Spinal cord (tissue), 10 donors: ENCODE measurements around the gene PDIA2. TPM values are rescaled to one million over a fixed set of nuclear protein-coding genes. Genes with fewer than 3 reads are reported as not detected.
A peak's percentile ranks its signal among the peaks of the same experiment; 100 is the strongest.

Source experiments
- DNase-seq, 6 donors: peaks; one replicate each; pipeline versions ENCODE4 v3.0.0 to v3.0.0-alpha.2; 2013 to 2015; ENCODE audit warnings: low spot score in 6 of 6, low read depth in 4 of 6
- H3K27ac ChIP-seq: one replicate; pipeline ENCODE4 v1.5.1; 2013; ENCODE audit warnings: low read depth, low read length, control low read depth
- H3K27me3 ChIP-seq: one replicate; pipeline ENCODE4 v1.6.1; 2013; ENCODE audit warnings: low read length; ENCODE audit not compliant: control insufficient read depth, insufficient read depth
- H3K36me3 ChIP-seq: one replicate; pipeline ENCODE4 v1.6.1; 2013; ENCODE audit warnings: low read length; ENCODE audit not compliant: control insufficient read depth, insufficient read depth
- H3K4me1 ChIP-seq: one replicate; pipeline ENCODE4 v1.6.1; 2013; ENCODE audit warnings: low read length; ENCODE audit not compliant: control insufficient read depth, insufficient read depth
- H3K4me3 ChIP-seq: one replicate; pipeline ENCODE4 v1.5.1; 2013; ENCODE audit warnings: low read depth, low read length, control low read depth
- H3K9me3 ChIP-seq: one replicate; pipeline ENCODE4 v1.6.1; 2013; ENCODE audit warnings: low read length; ENCODE audit not compliant: control insufficient read depth, insufficient read depth
- WGBS: methylation state at CpG from one replicate; pipeline ENCODE4 v1.1.5; 2013; ENCODE audit warnings: missing lambda C conversion rate; ENCODE audit not compliant: insufficient coverage; 5-methylcytosine and 5-hydroxymethylcytosine counted together
- polyA plus RNA-seq, 2 donors: library from polyadenylated mRNA; unstranded; fragments of 120-200 nt; gene quantifications; one replicate each; pipeline ENCODE4 v1.2.1, GENCODE V29; 2013; ENCODE audit not compliant: insufficient read length in 2 of 2
- total RNA-seq, 2 donors: library from RNA; depleted of rRNA in 1 of 2; stranded (reverse); fragments of 120-200 nt in 1 of 2; fragments of >200 nt in 1 of 2; gene quantifications; one replicate each; pipeline versions ENCODE4 v1.2.3 to v1.2.4, GENCODE V29; 2013 to 2014
- donor health status: healthy.

Gene PDIA2
- total and polyA plus RNA-seq, 4 donors, result 8.0 to 38.4 (median 23.8) TPM

DNA sequence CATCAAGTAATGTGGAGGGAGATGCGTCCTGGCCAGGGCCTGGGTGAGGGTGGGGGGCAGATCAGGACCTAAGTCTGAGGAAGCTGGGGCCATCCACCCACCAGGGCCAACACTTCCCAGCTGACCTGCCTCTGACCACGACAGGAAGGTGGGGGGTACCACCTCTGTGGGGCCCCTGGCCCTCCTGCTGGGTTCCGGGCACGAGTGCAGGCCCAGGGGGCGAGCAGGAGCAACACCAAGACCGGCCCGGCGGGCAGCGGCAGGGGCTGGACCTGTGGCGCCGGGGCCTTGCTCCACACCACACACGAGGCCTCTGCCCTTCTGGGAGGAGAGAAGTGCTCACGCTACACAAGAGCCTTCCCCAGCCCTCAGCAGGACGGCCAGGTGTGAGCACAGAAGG, 13.3 kb downstream of the PDIA2 start:
- Histone ChIP-seq H3K9me3 (no peaks in the 10 kb centered on the region), H3K27me3 (no peaks in the 10 kb centered on the region), H3K4me3 (no peak overlapping the region), H3K27ac (no peak overlapping the region), H3K4me1 (no peaks in the 10 kb centered on the region), H3K36me3 (peaks cover 64% of the 10 kb centered on the region)
- DNase-seq, result no peak
- 90% methylated on average over 13 of the region's 14 CpGs for WGBS

DNA sequence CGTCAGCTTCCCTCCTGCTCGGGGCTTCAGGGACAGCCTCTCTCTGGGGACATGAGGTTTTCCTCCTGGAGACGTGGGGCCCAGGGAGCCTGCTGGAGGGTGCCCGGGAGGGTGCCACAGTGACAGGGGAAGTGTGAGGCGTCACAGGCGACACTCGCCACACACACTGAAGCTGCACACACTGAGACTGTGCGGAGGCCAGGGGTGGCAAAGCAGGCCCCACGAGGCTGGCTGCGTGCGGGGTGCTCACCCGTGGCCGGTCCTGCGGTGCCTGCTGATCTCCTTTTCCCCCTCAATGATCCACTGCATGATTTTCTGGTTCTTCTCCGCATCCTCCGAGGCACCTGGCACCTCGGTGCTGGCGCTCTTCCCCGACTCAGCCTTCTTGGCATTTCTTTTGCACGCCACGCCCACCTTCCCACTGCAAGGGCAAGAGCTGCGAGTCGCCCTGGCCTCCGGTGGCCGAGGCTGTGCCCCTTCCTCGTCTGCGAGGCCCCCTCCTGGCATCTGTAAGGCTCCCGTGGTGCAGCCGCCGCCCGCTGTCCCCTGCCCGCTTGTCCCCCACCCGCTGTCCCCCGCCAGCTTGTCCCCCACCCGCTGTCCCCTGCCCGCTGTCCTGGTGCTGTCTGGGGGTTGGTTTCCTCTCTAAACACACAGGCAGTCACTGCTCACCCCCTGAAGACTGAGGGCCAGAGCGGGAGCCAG, 14.0 kb downstream of the PDIA2 start:
- no peak overlapping the region for H3K4me3 ChIP-seq
- H3K27ac ChIP-seq, result no peak overlapping the region
- no peaks in the 10 kb centered on the region for H3K27me3 ChIP-seq
- no peaks in the 10 kb centered on the region for H3K9me3 ChIP-seq
- H3K36me3 ChIP-seq, result peaks cover 60% of the 10 kb centered on the region
- H3K4me1 ChIP-seq, result no peaks in the 10 kb centered on the region
- WGBS, result 91% methylated on average over 28 of the region's 37 CpGs
- DNase-seq, result no peak

DNA sequence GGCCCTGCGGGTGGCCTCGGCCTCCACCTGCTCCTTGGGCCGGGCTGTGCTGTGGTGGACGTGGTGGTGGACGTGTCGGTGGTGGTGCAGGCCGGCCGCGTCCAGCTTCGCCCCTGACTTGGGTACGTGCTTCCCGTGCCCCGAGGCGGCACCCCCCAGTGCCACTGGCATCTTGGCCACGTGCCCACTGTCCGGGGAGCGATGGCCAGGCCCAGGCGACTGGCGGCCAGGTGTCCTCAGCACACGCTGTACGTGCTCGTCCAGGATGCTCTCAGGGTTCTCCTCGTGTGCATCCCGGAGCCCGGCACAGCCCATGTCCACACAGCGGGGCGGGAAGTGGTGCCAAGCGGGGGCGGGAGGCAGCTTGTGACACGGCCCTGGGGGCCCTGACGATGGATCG, 14.9 kb downstream of the PDIA2 start:
- Histone ChIP-seq H3K36me3 (peaks cover 60% of the 10 kb centered on the region), H3K4me1 (no peaks in the 10 kb centered on the region), H3K4me3 (no peak overlapping the region), H3K9me3 (no peaks in the 10 kb centered on the region), H3K27me3 (no peaks in the 10 kb centered on the region), H3K27ac (no peak overlapping the region)
- 93% methylated on average over 32 of the region's 32 CpGs for WGBS
- no peak for DNase-seq

DNA sequence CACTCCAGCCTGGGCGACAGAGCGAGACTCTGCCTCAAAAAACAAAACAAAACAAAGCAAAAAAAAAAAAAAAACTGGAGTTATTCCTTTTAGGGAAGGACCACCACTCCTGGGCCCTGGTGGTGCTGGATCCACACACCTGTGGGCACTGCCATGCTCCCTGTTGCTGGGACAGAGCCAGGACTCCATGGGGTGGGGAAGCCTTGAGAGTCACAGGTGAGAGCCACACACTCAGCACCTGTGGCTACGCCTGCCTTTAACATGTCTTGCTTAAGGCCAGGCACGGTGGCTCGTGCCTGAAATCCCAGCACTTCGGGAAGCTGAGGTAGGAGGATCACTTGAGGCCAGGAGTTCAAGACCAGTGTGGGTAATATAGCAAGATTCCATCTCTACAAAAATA, 18.3 kb downstream of the PDIA2 start:
- Histone ChIP-seq H3K4me1 (peaks cover 1% of the 10 kb centered on the region), H3K27ac (no peak overlapping the region), H3K4me3 (no peak overlapping the region), H3K9me3 (no peaks in the 10 kb centered on the region), H3K27me3 (no peaks in the 10 kb centered on the region), H3K36me3 (peaks cover 64% of the 10 kb centered on the region)
- 100% methylated on average over 1 of the region's 6 CpGs for WGBS
- DNase-seq, result no peak

DNA sequence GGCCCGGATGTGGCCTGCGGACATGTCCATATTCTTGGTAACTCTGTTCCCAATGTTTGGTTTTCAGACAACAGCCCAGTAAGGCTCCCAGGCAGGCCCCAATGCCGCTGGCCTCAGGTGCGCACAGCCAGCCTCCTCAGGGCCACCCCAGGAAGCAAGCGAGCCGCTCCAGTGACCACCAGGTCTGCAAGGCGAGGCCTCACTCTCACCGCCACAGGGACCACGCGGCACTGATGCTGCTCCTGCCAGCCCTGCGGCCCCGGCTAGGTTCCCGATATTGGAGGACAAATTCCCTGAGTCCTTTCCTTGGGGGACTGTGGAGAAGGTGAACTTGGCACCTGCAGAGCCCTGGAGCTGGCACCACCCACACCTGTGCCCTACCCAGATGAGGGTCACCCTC, 19.0 kb downstream of the PDIA2 start:
- peaks cover 8% of the 10 kb centered on the region for H3K4me1 ChIP-seq
- DNase-seq, result no peak
- H3K27me3 ChIP-seq, result no peaks in the 10 kb centered on the region
- peaks cover 64% of the 10 kb centered on the region for H3K36me3 ChIP-seq
- no peak overlapping the region for H3K4me3 ChIP-seq
- 95% methylated on average over 13 of the region's 13 CpGs for WGBS
- H3K27ac ChIP-seq, result no peak overlapping the region
- H3K9me3 ChIP-seq, result no peaks in the 10 kb centered on the region

DNA sequence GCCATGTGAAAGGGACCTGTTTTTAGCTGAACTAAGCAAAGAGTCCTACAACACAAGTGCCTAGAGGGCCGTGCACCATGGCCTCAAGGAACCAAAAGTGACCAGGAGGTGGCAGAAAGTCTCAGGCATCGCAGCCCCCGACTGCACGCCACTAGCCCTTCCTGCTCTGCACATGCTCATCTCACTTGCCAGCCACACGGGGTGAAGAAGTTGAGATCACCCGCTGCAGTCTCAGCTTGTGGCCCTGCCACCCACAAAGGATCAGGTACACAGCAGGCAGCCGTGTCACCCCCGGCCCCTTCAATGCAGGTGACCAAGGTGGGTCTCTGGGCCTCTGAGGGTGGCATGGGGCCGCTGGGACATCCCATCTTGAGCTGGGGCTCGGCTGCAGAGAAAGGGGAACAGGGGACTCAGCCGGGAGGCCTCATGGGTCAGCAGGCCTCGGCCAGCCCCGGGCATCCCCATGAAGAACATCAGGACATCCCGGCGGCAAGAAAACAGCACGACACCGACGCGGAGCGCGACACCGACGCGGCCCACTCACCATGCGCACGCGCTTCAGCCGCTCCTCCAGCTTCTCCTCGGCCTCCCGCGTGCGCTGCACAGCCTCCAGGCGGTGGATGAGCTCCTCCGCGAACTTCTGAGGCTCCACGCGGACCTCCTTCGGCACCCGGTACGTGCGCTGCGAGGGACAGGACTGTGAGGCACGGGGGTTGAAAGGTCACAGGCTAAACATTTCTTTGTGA, 21.0 kb downstream of the PDIA2 start:
- Histone ChIP-seq H3K36me3 (peaks cover 68% of the 10 kb centered on the region), H3K4me3 (no peak overlapping the region), H3K27me3 (no peaks in the 10 kb centered on the region), H3K9me3 (no peaks in the 10 kb centered on the region), H3K27ac (no peak overlapping the region), H3K4me1 (peaks cover 17% of the 10 kb centered on the region)
- WGBS, result 91% methylated on average over 43 of the region's 43 CpGs
- DNase-seq, result no peak

DNA sequence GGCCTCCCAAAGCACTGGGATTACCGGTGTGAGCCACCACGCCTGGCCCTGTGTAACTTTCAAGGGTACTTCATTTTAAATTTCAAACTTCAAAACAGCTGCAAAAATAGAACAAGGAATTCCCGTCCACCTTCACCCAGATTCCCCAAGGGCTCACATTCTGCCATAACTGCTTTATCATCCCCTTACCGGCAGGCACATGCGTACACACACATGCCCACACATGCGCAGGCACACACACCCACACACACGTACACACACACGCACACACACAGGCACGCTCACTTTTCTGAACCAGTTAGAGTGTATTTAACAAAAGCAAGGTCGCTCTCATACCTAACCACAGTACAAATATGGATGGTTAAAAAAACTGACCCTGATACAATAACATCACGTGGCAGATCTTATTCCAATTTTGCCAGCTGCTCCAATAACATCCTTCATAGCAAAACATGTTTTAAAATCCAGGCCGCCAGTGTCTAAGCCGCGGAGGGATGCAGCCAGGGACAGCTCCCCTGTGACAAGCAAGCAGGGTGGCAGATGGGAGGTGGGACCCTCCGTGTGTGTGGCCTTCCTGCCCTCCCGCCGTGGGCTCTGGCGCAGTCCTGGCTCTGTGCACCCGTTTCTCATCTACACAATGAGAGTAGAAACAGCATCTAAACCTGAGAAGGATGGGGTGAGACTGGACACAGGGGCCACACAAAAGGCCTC, 23.1 kb downstream of the PDIA2 start:
- Histone ChIP-seq H3K27me3 (no peaks in the 10 kb centered on the region), H3K9me3 (no peaks in the 10 kb centered on the region), H3K27ac (no peak overlapping the region), H3K4me3 (no peak overlapping the region), H3K4me1 (peaks cover 20% of the 10 kb centered on the region), H3K36me3 (peaks cover 81% of the 10 kb centered on the region)
- DNase-seq, result peak in 1 of 6 donors; percentile 21
- WGBS, result 85% methylated on average over 9 of the region's 19 CpGs

DNA sequence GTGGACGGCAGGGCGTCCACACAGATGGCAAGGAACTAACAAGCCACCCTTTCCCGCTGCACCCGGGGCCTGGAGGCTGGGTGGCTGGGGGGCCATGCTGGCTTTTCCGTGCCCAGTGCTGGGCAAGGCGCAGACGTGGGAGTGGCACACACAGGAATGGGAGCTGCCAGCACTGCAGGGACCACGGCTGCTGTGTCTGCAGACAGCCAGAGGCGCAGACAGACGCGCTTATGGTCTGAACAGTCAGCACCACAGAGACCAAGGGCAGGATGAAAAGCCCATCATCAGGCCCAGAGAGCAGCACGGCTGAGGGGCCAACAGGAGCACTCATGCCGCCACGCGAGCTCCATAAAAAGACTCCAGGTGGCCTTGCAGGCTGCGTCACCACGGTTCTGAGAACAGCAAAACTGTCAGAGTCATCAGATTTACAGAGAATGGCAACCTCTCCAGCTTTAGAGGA, 24.0 kb downstream of the PDIA2 start:
- H3K27ac ChIP-seq, result no peak overlapping the region
- peak in 1 of 6 donors; percentile 60 for DNase-seq

DNA sequence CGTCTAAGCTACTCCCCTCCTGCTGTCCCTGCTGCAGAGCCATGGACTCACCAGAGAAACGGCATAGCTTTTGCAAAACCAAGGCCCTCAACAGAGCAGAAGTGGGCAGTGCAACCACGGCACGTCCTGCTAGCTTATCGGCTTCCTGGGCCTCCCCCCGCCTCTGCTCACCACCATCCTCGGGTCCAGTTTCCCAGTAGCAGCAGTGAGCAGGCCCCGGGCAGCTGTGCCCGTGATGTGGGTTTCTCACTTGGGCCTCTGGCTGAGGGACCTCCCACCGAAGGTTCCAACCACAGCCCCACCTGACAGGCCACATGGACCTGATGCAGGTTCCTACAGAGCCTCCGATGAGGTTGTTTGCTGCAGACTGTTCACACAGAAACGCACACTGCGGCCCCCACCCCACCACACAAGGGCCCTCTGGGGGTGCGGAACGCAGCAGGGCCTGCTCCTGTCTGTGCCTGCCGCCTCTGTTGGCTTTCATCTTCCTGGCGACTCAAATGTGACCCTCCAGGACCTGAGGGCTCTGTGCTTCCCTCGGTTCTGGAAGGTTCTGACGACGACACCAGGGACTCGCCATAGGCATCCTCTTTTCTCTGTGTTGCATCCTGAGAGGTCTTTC, 24.8 kb downstream of the PDIA2 start:
- Histone ChIP-seq H3K4me1 (peaks cover 20% of the 10 kb centered on the region), H3K27ac (no peak overlapping the region), H3K27me3 (no peaks in the 10 kb centered on the region), H3K9me3 (no peaks in the 10 kb centered on the region), H3K4me3 (no peak overlapping the region), H3K36me3 (peaks cover 87% of the 10 kb centered on the region)
- no peak for DNase-seq
- WGBS, result 91% methylated on average over 21 of the region's 21 CpGs

More for the DNA sequence above, 24.0 kb downstream of the PDIA2 start:
- peaks cover 20% of the 10 kb centered on the region for H3K4me1 ChIP-seq
- 65% methylated on average over 17 of the region's 17 CpGs for WGBS
- peaks cover 87% of the 10 kb centered on the region for H3K36me3 ChIP-seq
- no peaks in the 10 kb centered on the region for H3K9me3 ChIP-seq
- no peak overlapping the region for H3K4me3 ChIP-seq
- H3K27me3 ChIP-seq, result no peaks in the 10 kb centered on the region
